Colonic mucosa (tissue), 4 donors: ENCODE data around the gene KCTD18. TPM values are rescaled to one million over a fixed set of nuclear protein-coding genes. Genes with fewer than 3 reads are reported as not detected.

Experiments used
- DNase-seq: peaks from one replicate; pipeline ENCODE4 v3.0.0-alpha.2; 2020
- H3K27ac ChIP-seq: fragments of 200-600 bp; one replicate; pipeline ENCODE4 v1.8.0; 2021
- H3K27me3 ChIP-seq: fragments of 200-600 bp; one replicate; pipeline ENCODE4 v1.8.0; 2021
- H3K36me3 ChIP-seq: fragments of 200-600 bp; one replicate; pipeline ENCODE4 v1.8.0; 2021
- H3K4me1 ChIP-seq: fragments of 200-600 bp; one replicate; pipeline ENCODE4 v1.8.0; 2021; ENCODE audit warnings: mild to moderate bottlenecking
- H3K4me3 ChIP-seq: fragments of 200-600 bp; one replicate; pipeline ENCODE4 v1.8.0; 2021
- H3K9ac ChIP-seq, 2 donors: one replicate each; pipeline ENCODE4 v1.7.0; 2013; ENCODE audit warnings: control low read depth in 2 of 2, low read depth in 2 of 2, low read length in 2 of 2
- H3K9me3 ChIP-seq: fragments of 200-600 bp; one replicate; pipeline ENCODE4 v1.8.0; 2021
- CTCF ChIP-seq: fragments of 200-600 bp; IDR thresholded peaks from one replicate; pipeline ENCODE4 v1.8.0; 2022; ENCODE audit warnings: antibody characterized with exemption, mild to moderate bottlenecking
- intact Hi-C: fragments of 100-400 bp; cut with DNase I; formaldehyde crosslinking; loops from one replicate; pipeline ENCODE4 v1.14.1; 2022
- total RNA-seq, 2 donors: library from RNA; stranded (reverse); fragmentation: NEBNext Ultra II Directional in 1 of 2; extraction: Animal tissue kit (Norgen Biotek cat#: 25700) in 1 of 2; gene quantifications; one replicate each; pipeline ENCODE4 v1.2.1, GENCODE V29; 2021
- donor health status: healthy.
- donor health status: DM: no; HTN: no; CAD: no.
- donor health status: DM: no; HTN: no; CAD: no.

KCTD18 gene
- total RNA-seq, result 10 to 100 TPM in 1 of 2 donors, 1 to 10 TPM in 1; 8.6 to 13.8 TPM

DNA sequence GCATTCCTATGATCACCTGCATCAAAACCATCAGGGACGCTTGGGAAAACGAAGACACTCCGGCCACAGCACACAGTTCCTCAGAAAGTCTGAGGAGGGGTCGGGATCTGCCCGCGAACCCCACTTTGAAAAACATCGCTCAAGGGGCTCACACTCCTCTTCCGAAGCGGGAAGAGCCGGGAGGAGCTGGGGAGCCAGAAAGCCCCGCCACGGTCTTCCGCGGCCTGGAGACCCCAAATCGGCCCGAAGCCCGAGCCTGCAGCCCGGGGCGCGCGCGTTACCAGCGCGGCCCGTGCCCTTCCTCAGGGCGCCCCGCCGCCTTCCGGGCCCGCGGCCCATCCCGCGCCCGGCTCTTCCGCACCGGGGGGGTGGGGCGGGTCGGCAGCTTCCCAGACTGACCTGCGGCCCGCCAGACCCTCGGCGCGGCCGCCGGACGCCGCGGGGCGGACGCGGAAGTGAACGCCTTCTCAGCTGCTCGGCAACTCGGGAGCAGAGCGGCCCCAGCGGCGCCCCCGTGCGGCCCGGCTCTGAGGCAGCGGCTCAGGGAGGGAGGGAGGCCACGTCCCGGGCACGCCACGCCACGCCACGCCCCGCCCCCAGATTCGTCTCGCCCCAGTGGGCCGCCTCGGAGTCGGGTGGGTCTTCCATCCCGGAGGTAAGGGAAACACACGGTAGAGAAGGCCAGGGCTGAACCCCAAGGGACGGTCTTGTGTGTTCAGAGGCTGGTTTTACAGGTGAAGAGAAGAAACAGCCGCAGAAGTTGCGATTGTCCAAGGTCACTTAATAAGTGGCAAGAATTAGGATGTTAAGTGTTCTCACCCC, at the start of gene KCTD18:
KCTD18 (minus strand) TSS at position 457 of the 822 bp plus-strand sequence. CDS start 3,052 bp downstream, outside the sequence.
- Histone ChIP-seq H3K27ac (peak within 1 kb of the TSS; percentile 78), H3K9me3 (no peaks in the 10 kb centered on the region), H3K4me3 (peak within 1 kb of the TSS; percentile 70), H3K4me1 (no peaks in the 10 kb centered on the region), H3K9ac (peak within 1 kb of the TSS; percentile 78 to 84), H3K36me3 (no peaks in the 10 kb centered on the region), H3K27me3 (no peaks in the 10 kb centered on the region)
- intact Hi-C loops, result no loop called here
- TF ChIP-seq CTCF, result peak; percentile 75
- DNase-seq, result peak; percentile 95

DNA sequence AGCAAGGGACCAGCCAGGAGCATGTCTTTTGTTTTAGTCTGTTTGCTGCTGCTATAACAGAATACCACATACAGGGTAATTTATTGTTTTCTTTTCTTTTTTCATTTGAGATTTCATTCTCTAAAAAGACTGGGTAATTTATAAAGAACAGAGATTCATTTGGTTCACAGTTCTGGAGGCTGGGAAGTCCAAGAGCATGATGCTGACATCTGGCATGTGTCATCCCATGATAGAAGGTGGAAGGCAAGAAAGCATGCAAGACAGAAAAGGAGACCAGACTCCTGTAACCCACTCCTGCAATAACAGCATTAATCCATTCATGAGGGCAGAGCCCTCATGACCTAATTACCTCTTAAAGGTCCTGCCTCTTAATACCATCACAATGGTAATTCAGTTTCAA, 30.9 kb upstream of the KCTD18 start:
- no peak for TF ChIP-seq CTCF
- intact Hi-C loops, result no loop called here
- no peak for DNase-seq
- H3K27ac ChIP-seq, result no peak overlapping the region
- no peaks in the 10 kb centered on the region for H3K4me1 ChIP-seq
- no peaks in the 10 kb centered on the region for H3K27me3 ChIP-seq
- no peaks in the 10 kb centered on the region for H3K36me3 ChIP-seq
- no peak overlapping the region for H3K4me3 ChIP-seq
- no peak overlapping the region for H3K9ac ChIP-seq
- no peaks in the 10 kb centered on the region for H3K9me3 ChIP-seq

DNA sequence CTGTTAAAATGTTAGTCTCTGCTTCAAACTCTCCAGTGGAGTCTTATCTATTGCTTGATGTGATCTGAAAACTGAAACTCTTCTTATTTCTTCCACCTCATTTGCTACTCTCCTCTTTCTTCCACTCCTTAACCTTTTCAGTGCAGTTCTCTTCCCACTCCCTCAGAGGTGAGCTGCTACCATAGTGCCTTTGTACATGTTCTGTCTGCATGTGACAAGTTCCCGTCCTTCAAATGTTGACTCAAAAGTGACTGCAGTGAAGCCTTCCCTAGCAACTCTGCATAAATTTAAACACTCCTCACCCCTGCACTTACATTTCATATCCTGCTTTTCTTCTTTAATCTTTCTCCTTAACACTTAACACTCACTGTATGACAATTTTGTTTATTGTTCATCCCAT, 28.3 kb upstream of the KCTD18 start:
- TF ChIP-seq CTCF, result no peak
- Histone ChIP-seq H3K36me3 (no peaks in the 10 kb centered on the region), H3K4me1 (no peaks in the 10 kb centered on the region), H3K9ac (no peak overlapping the region), H3K27ac (no peak overlapping the region), H3K4me3 (no peak overlapping the region), H3K9me3 (no peaks in the 10 kb centered on the region), H3K27me3 (no peaks in the 10 kb centered on the region)
- DNase-seq, result no peak
- intact Hi-C loops, result no loop called here

DNA sequence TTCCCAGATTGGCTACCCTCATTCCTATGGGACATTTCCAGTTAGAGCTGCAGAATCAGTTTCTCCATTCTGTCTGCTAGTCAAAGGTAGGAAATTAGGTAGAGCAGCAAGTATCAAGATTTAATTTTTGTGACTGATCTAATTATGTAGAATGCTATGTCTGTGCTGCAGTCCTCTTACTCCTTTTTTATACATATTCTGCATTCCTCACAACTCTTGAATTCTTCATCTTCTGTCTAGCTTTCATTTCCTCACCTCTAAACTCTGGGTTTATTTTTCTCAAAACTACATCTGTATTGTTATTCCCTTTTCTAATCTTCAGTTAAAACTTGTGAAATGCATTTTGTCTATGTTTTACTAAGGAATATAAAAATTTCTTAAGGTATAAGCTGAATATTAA, 24.7 kb upstream of the KCTD18 start:
- intact Hi-C loops, result no loop called here
- Histone ChIP-seq H3K27me3 (no peaks in the 10 kb centered on the region), H3K4me1 (no peaks in the 10 kb centered on the region), H3K9me3 (no peaks in the 10 kb centered on the region), H3K9ac (no peak overlapping the region), H3K4me3 (no peak overlapping the region), H3K27ac (no peak overlapping the region), H3K36me3 (no peaks in the 10 kb centered on the region)
- no peak for DNase-seq
- no peak for TF ChIP-seq CTCF

GRCh38 chr2:200533754-200534153, 23.9 kb upstream of the KCTD18 start:
- H3K27ac ChIP-seq, result no peak overlapping the region
- no peaks in the 10 kb centered on the region for H3K27me3 ChIP-seq
- no peaks in the 10 kb centered on the region for H3K4me1 ChIP-seq
- H3K9ac ChIP-seq, result no peak overlapping the region
- H3K36me3 ChIP-seq, result no peaks in the 10 kb centered on the region
- H3K4me3 ChIP-seq, result no peak overlapping the region
- intact Hi-C loops, result no loop called here
- DNase-seq, result no peak
- no peaks in the 10 kb centered on the region for H3K9me3 ChIP-seq
- TF ChIP-seq CTCF, result no peak
